GM18951 (cell line): ENCODE results near the gene IL17RC.
"Not testable (repeated sequence)": the region's sequence is repeated elsewhere in the genome, so short reads cannot be mapped to it uniquely, and the experiment has no call there.

Experiments
- POLR2A ChIP-seq: IDR thresholded peaks from 4 replicates; pipeline ENCODE4 v1.6.1; 2011; ENCODE audit warnings: mild to moderate bottlenecking; ENCODE audit not compliant: insufficient read length, insufficient read depth; ENCODE audit errors: extremely low read depth
- in situ Hi-C: fragments of 300-500 bp; cut with MboI; formaldehyde crosslinking; loops from one replicate; pipeline ENCODE4 v1.12.0; 2022; ENCODE audit warnings: low sequenced_read_pairs, mixed read lengths, inconsistent platforms; ENCODE audit not compliant: unreplicated experiment

Gene IL17RC

GRCh38 chr3:9886328-9886727 is 30.6 kb upstream of the IL17RC start:
- no peak for TF ChIP-seq POLR2A
- in situ Hi-C loops, result no loop called here

GRCh38 chr3:9887480-9887879 is 29.4 kb upstream of the IL17RC start:
- no peak for TF ChIP-seq POLR2A
- in situ Hi-C loops, result no loop called here

- in situ Hi-C loops, result no loop called here
- TF ChIP-seq POLR2A, result no peak
Measured at GRCh38 chr3:9888540-9888939, 28.4 kb upstream of the IL17RC start.

GRCh38 chr3:9889405-9889804 is 27.5 kb upstream of the IL17RC start:
- TF ChIP-seq POLR2A, result no peak
- in situ Hi-C loops, result no loop called here

GRCh38 chr3:9890249-9891071 is 26.4 kb upstream of the IL17RC start, which contains the start of gene JAGN1:
TSS of gene JAGN1 (plus strand) at chr3:9890610. CDS start at chr3:9890723, 113 bp downstream.
- TF ChIP-seq POLR2A, result peak; percentile 87
- in situ Hi-C loops, result no loop called here

- in situ Hi-C loops, result no loop called here
Measured at GRCh38 chr3:9891072-9891622, 25.8 kb upstream of the IL17RC start.

GRCh38 chr3:9893739-9894138 is 23.2 kb upstream of the IL17RC start:
- TF ChIP-seq POLR2A, result no peak
- in situ Hi-C loops, result no loop called here

More at GRCh38 chr3:9891072-9891622, 25.8 kb upstream of the IL17RC start:
- TF ChIP-seq POLR2A, result no peak

GRCh38 chr3:9895715-9896114 is 21.2 kb upstream of the IL17RC start:
- in situ Hi-C loops, result not testable (repeated sequence)

- in situ Hi-C loops, result not testable (repeated sequence)
Measured at GRCh38 chr3:9896755-9897407, 20.0 kb upstream of the IL17RC start.

GRCh38 chr3:9897408-9898372 is 19.2 kb upstream of the IL17RC start:
- in situ Hi-C loops, result no loop called here
- TF ChIP-seq POLR2A, result no peak

GRCh38 chr3:9898467-9899241 is 18.2 kb upstream of the IL17RC start:
- in situ Hi-C loops, result no loop called here
- no peak for TF ChIP-seq POLR2A

- no peak for TF ChIP-seq POLR2A
- in situ Hi-C loops, result no loop called here
Measured at GRCh38 chr3:9899289-9899791, 17.6 kb upstream of the IL17RC start.

GRCh38 chr3:9900965-9901415 is 15.9 kb upstream of the IL17RC start:
- in situ Hi-C loops, result not testable (repeated sequence)
